A673 (cell line): ENCODE results near the gene TNFAIP8L1. TPM values are rescaled to one million over a fixed set of nuclear protein-coding genes. Genes with fewer than 3 reads are reported as not detected.

Source experiments
- BruUV-seq: library from RNA; stranded (reverse); fragments of 400-500 nt; replicated peaks from 2 replicates; lab custom pipeline; 2021; lab: Mats Ljungman, UMichigan
- CTCF ChIA-PET: fragments of 300-600 bp; sonication (Branson Sonifier 250); formaldehyde crosslinking; loops from one replicate; lab custom pipeline; 2022; ENCODE audit warnings: antibody characterized with exemption; lab: Charles Lee
- POLR2A ChIA-PET: fragments of 300-600 bp; sonication (Branson Sonifier 250); formaldehyde crosslinking; loops from one replicate; lab custom pipeline; 2022; ENCODE audit warnings: antibody characterized with exemption; ENCODE audit not compliant: low non-redundant PET; lab: Charles Lee
- DNase-seq: peaks from one replicate; pipeline ENCODE4 v3.0.0-alpha.2; 2015; ENCODE audit warnings: low spot score
- H3K27ac ChIP-seq: fragments of 200-600 bp; sonication (generic); 2 replicates; pipeline ENCODE4 v1.5.1; 2016; ENCODE audit warnings: mixed run types, low read depth, mild to moderate bottlenecking, mixed read lengths, antibody characterized with exemption, low read length; ENCODE audit not compliant: poor library complexity, severe bottlenecking
- H3K27me3 ChIP-seq: fragments of 200-600 bp; sonication (generic); replicated peaks from 2 replicates; pipeline ENCODE4 v1.6.1; 2017; ENCODE audit warnings: mixed run types, low read depth, mild to moderate bottlenecking, mixed read lengths, antibody characterized with exemption, low read length; ENCODE audit not compliant: insufficient read depth, poor library complexity
- H3K36me3 ChIP-seq: fragments of 200-600 bp; sonication (generic); 2 replicates; pipeline ENCODE4 v1.6.1; 2016; ENCODE audit warnings: mixed run types, mild to moderate bottlenecking, mixed read lengths, antibody characterized with exemption, low read length; ENCODE audit not compliant: insufficient read depth, poor library complexity, severe bottlenecking
- H3K4me1 ChIP-seq: fragments of 200-600 bp; sonication (generic); 2 replicates; pipeline ENCODE4 v1.6.1; 2017; ENCODE audit warnings: mixed run types, mild to moderate bottlenecking, mixed read lengths, antibody characterized with exemption, low read length; ENCODE audit not compliant: insufficient read depth, poor library complexity, severe bottlenecking
- H3K4me3 ChIP-seq: fragments of 200-600 bp; sonication (generic); 2 replicates; pipeline ENCODE4 v1.5.1; 2016; ENCODE audit warnings: low read depth, mixed run types, mild to moderate bottlenecking, mixed read lengths, low read length; ENCODE audit not compliant: poor library complexity, severe bottlenecking
- H3K9me3 ChIP-seq: fragments of 200-600 bp; sonication (generic); 2 replicates; pipeline ENCODE4 v1.6.1; 2016; ENCODE audit warnings: mixed run types, low read depth, mild to moderate bottlenecking, mixed read lengths, antibody characterized with exemption, low read length; ENCODE audit not compliant: poor library complexity, severe bottlenecking
- EZH2 ChIP-seq: fragments of 200-600 bp; sonication (generic); IDR thresholded peaks from 2 replicates; pipeline ENCODE4 v1.6.1; 2017; ENCODE audit warnings: borderline replicate concordance, low read depth, mild to moderate bottlenecking, mixed read lengths, antibody characterized with exemption, low read length; ENCODE audit not compliant: poor library complexity, severe bottlenecking
- intact Hi-C: fragments of 100-400 bp; cut with micrococcal nuclease; formaldehyde crosslinking; loops from one replicate; pipeline ENCODE4 v1.10.0; 2022; ENCODE audit not compliant: unreplicated experiment
- total RNA-seq: library from RNA; stranded (reverse); gene quantifications from 2 replicates; pipeline ENCODE4 v1.2.3, GENCODE V29; 2021
- TF ChIP-seq, protein P1 (sequence below): fragments of 300-800, 200-600 bp; sonication (generic); conservative IDR thresholded peaks from 2 replicates; pipeline ENCODE4 v1.5.1; 2017; ENCODE audit warnings: low read depth, mild to moderate bottlenecking, antibody characterized with exemption, low read length, moderate library complexity, mixed read lengths

TNFAIP8L1 gene
- total RNA-seq, 1 experiment from 2014 or later = 24.7 TPM

DNA sequence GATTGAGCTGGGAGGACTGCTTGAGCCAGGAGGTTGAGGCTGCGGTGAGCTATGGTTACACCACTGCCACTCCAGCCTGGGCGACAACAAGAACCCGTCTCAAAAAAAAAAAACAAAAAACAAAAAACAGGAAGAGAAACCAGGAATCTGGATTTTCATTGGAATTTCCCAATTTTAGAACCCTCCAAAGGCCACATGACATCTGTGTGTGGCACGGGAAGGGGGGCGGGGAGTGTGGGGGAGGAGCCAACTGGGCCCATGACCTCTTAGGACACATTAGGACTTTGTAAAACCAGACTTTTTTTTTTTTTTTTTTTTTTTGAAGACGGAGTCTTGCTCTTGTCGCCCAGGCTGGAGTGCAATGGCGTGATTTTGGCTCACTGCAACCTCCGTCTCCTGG is 52.1 kb downstream of the TNFAIP8L1 start:
- Histone ChIP-seq H3K27me3 (no peaks in the 10 kb centered on the region), H3K36me3 (peaks cover 40% of the 10 kb centered on the region), H3K4me3 (no peak overlapping the region), H3K9me3 (no peaks in the 10 kb centered on the region), H3K4me1 (no peaks in the 10 kb centered on the region), H3K27ac (no peak overlapping the region)
- POLR2A ChIA-PET = no interaction called here
- no TSS peak for BruUV-seq
- intact Hi-C loops = no loop called here
- DNase-seq = no peak
- CTCF ChIA-PET = no interaction called here
- TF ChIP-seq EZH2 = no peak
- TF ChIP-seq, protein P1, sequence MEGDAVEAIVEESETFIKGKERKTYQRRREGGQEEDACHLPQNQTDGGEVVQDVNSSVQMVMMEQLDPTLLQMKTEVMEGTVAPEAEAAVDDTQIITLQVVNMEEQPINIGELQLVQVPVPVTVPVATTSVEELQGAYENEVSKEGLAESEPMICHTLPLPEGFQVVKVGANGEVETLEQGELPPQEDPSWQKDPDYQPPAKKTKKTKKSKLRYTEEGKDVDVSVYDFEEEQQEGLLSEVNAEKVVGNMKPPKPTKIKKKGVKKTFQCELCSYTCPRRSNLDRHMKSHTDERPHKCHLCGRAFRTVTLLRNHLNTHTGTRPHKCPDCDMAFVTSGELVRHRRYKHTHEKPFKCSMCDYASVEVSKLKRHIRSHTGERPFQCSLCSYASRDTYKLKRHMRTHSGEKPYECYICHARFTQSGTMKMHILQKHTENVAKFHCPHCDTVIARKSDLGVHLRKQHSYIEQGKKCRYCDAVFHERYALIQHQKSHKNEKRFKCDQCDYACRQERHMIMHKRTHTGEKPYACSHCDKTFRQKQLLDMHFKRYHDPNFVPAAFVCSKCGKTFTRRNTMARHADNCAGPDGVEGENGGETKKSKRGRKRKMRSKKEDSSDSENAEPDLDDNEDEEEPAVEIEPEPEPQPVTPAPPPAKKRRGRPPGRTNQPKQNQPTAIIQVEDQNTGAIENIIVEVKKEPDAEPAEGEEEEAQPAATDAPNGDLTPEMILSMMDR = no peak

- TF ChIP-seq EZH2 = no peak
- TF ChIP-seq, protein P1 = no peak
- CTCF ChIA-PET = no interaction called here
- POLR2A ChIA-PET = no interaction called here
- no peaks in the 10 kb centered on the region for H3K27me3 ChIP-seq
- intact Hi-C loops = no loop called here
- BruUV-seq = no TSS peak
- H3K4me3 ChIP-seq = no peak overlapping the region
- H3K9me3 ChIP-seq = no peaks in the 10 kb centered on the region
- H3K36me3 ChIP-seq = peaks cover 40% of the 10 kb centered on the region
- no peak for DNase-seq
- no peaks in the 10 kb centered on the region for H3K4me1 ChIP-seq
- H3K27ac ChIP-seq = no peak overlapping the region
Measured at GRCh38 chr19:4692251-4693077, 53.1 kb downstream of the TNFAIP8L1 start.

DNA sequence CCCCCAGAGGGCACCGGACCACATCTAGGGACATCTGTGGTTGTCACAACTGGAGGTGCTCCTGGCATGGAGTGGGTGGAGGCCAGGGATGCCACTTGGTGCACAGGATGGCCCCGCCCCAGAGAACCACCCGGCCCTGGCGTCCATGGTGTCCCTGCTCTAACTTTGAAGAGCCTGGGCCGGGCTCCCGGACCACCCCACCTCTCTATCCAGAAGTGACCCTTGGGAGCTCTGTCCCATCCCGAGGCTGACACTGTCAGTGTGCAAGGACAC is 53.7 kb downstream of the TNFAIP8L1 start:
- H3K4me3 ChIP-seq = no peak overlapping the region
- H3K36me3 ChIP-seq = peaks cover 38% of the 10 kb centered on the region
- TF ChIP-seq, protein P1 = no peak
- no peak for TF ChIP-seq EZH2
- DNase-seq = no peak
- H3K27me3 ChIP-seq = no peaks in the 10 kb centered on the region
- ChIA-PET POLR2A (no interaction called here), CTCF (no interaction called here)
- intact Hi-C loops = no loop called here
- H3K4me1 ChIP-seq = no peaks in the 10 kb centered on the region
- H3K27ac ChIP-seq = no peak overlapping the region
- no peaks in the 10 kb centered on the region for H3K9me3 ChIP-seq
- no TSS peak for BruUV-seq
